Measurements from ENCODE around the gene OR52A1. TPM values are rescaled to one million over a fixed set of nuclear protein-coding genes. Genes with fewer than 3 reads are reported as not detected.

Gene OR52A1
- total RNA-seq, 1 experiment from 2014 or later, result 0.42 TPM

- TF ChIP-seq CTCF (conservative IDR thresholded peaks at IDR 0.05), result no peak
- Histone ChIP-seq H3K4ac (ENCODE audit: low read depth, low read length) (no peak overlapping the region), H2AK5ac (ENCODE audit: insufficient read length, low read length) (no peak overlapping the region), H4K5ac (ENCODE audit: insufficient read length, low read depth, low read length) (no peak overlapping the region), H3K18ac (ENCODE audit: insufficient read length, low read depth, low read length) (no peak overlapping the region), H3K9ac (ENCODE audit: extremely low read depth, insufficient read length, low read length) (no peak overlapping the region), H3K4me2 (ENCODE audit: insufficient read depth, insufficient read length, low read length) (no peak overlapping the region), H3K23ac (ENCODE audit: insufficient read length, low read depth, low read length) (no peak overlapping the region), H3K4me1 (ENCODE audit: insufficient read depth, low read length) (no peaks in the 10 kb centered on the region), H2AFZ (ENCODE audit: low read length) (no peak overlapping the region), H4K8ac (replicated peaks; ENCODE audit: insufficient read length, low read depth, low read length) (no peak overlapping the region), H3K56ac (ENCODE audit: insufficient read length, low read depth, low read length) (no peak overlapping the region), H3K27me3 (ENCODE audit: insufficient read depth, low read length) (no peaks in the 10 kb centered on the region), H2BK5ac (ENCODE audit: insufficient read length, low read length) (no peak overlapping the region), H3K9me3 (ENCODE audit: control insufficient read depth, low read depth, low read length) (no peaks in the 10 kb centered on the region), H4K91ac (ENCODE audit: insufficient read length, low read depth, low read length) (no peak overlapping the region), H2BK15ac (ENCODE audit: low read depth, low read length) (no peak overlapping the region), H3T11ph (ENCODE audit: low read length) (no peak overlapping the region), H2BK12ac (ENCODE audit: insufficient read length, low read depth, low read length) (no peak overlapping the region), H3K27ac (ENCODE audit: insufficient read length, low read depth, low read length) (no peak overlapping the region), H4K20me1 (ENCODE audit: control insufficient read depth, insufficient read depth, insufficient read length) (no peaks in the 10 kb centered on the region), H3K79me1 (ENCODE audit: insufficient read depth, low read depth, low read length, poor library complexity, severe bottlenecking) (no peaks in the 10 kb centered on the region), H3K14ac (ENCODE audit: insufficient read depth, low read length) (no peak overlapping the region), H2BK20ac (ENCODE audit: low read depth, low read length, poor library complexity, severe bottlenecking) (no peak overlapping the region), H3K79me2 (ENCODE audit: insufficient read depth, low read length) (no peaks in the 10 kb centered on the region), H3K23me2 (ENCODE audit: insufficient read length, low read depth, low read length, poor library complexity, severe bottlenecking) (no peaks in the 10 kb centered on the region), H2BK120ac (ENCODE audit: low read depth, low read length, poor library complexity, severe bottlenecking) (no peak overlapping the region)
- peaks cover 5 to 7% of the 10 kb centered on the region in 2 experiments; a peak in 3 of 5 replicates for H3K9me3 Mint-ChIP-seq
- H3K4me1 Mint-ChIP-seq, result peaks cover 0 to 3% of the 10 kb centered on the region in 2 experiments; a peak in 3 of 4 replicates
- no peaks in the 10 kb centered on the region; a peak in 1 of 7 replicates for H3K36me3 Mint-ChIP-seq (ENCODE audit: insufficient read depth in 1 of 3, low read depth in 3 of 3)
- no peaks in the 10 kb centered on the region for H3K27me3 Mint-ChIP-seq (ENCODE audit: low read depth)
- DNase-seq, result no peak
- H3K27ac Mint-ChIP-seq, result peak overlapping the region in 1 of 3 experiments; percentile 48; a peak in 1 of 7 replicates
- no peak overlapping the region for H3K4me3 Mint-ChIP-seq
- no CpG with 5 or more reads among the region's 3 CpGs for WGBS (ENCODE audit: extremely low coverage, insufficient read length, low lambda C conversion rate)
Measured at GRCh38 chr11:5196731-5197130, 42.2 kb upstream of the OR52A1 start.

All from H9 (cell line).